ENCODE results near the gene MCM3AP.
"Not testable (repeated sequence)": the region's sequence is repeated elsewhere in the genome, so short reads cannot be mapped to it uniquely, and the experiment has no call there.

DNA sequence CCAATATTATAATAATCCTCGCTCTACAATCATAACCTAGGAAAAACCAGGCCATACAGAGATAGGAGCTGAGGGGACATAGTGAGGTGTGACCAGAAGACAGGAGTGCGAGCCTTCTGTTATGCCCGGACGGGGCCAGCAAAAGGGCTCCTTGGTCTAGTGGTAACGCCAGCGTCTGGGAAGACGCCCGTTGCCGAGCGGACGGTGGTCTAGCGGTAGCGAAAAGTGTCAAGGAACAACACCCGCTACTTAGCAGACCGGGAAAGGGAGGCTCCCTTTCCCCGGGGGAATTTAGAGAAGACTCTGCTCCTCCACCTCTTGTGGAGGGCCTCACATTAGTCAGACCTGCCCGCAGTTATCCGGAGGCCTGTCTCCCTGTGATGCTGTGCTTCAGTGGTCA, 61.8 kb downstream of the MCM3AP start:
- TF ChIP-seq CSDC2 (CRISPR knock-in tag; IDR thresholded peaks at IDR 0.05); ESRRG (CRISPR knock-in tag; IDR thresholded peaks at IDR 0.05); CREB5 (CRISPR knock-in tag; IDR thresholded peaks at IDR 0.05; ENCODE audit: low read depth); ZFP30 (CRISPR knock-in tag; IDR thresholded peaks at IDR 0.05): not testable (repeated sequence)
